Epithelial cell of prostate (primary cell): ENCODE measurements around the gene SMYD3.

Experiments used
- DNase-seq: peaks from one replicate; pipeline ENCODE4 v3.0.0-alpha.2; 2011; ENCODE audit warnings: low read depth, low spot score
- H3K27ac ChIP-seq: fragments of 450-650 bp; 2 replicates; pipeline ENCODE4 v1.5.1; 2017; ENCODE audit warnings: mild to moderate bottlenecking

SMYD3 gene

GRCh38 chr1:245807954-245808719 lies 698.9 kb downstream of the SMYD3 start:
- no peak overlapping the region for H3K27ac ChIP-seq
- no peak for DNase-seq

GRCh38 chr1:245807306-245807705 lies 699.8 kb downstream of the SMYD3 start:
- no peak overlapping the region for H3K27ac ChIP-seq
- DNase-seq = no peak

- H3K27ac ChIP-seq = no peak overlapping the region
- DNase-seq = no peak
Observed at GRCh38 chr1:245805532-245805931, 701.5 kb downstream of the SMYD3 start.

GRCh38 chr1:245804696-245805095 lies 702.4 kb downstream of the SMYD3 start:
- DNase-seq = no peak
- H3K27ac ChIP-seq = no peak overlapping the region

GRCh38 chr1:245803666-245804037 lies 703.4 kb downstream of the SMYD3 start:
- no peak for DNase-seq
- no peak overlapping the region for H3K27ac ChIP-seq

GRCh38 chr1:245802941-245803665 lies 704.0 kb downstream of the SMYD3 start:
- no peak overlapping the region for H3K27ac ChIP-seq
- no peak for DNase-seq

GRCh38 chr1:245800901-245801605 lies 706.0 kb downstream of the SMYD3 start:
- no peak overlapping the region for H3K27ac ChIP-seq
- no peak for DNase-seq

- H3K27ac ChIP-seq = no peak overlapping the region
- no peak for DNase-seq
Observed at GRCh38 chr1:245798349-245798711, 708.7 kb downstream of the SMYD3 start.

GRCh38 chr1:245797592-245798348 lies 709.3 kb downstream of the SMYD3 start:
- no peak overlapping the region for H3K27ac ChIP-seq
- no peak for DNase-seq

GRCh38 chr1:245791410-245792312 lies 715.4 kb downstream of the SMYD3 start:
- no peak for DNase-seq
- H3K27ac ChIP-seq = no peak overlapping the region

- DNase-seq = no peak
- H3K27ac ChIP-seq = no peak overlapping the region
Observed at GRCh38 chr1:245790441-245790840, 716.6 kb downstream of the SMYD3 start.

GRCh38 chr1:245788886-245789285 lies 718.2 kb downstream of the SMYD3 start:
- no peak for DNase-seq
- H3K27ac ChIP-seq = peak overlapping the region; percentile 77

- H3K27ac ChIP-seq = peak overlapping the region; percentile 77
- DNase-seq = peak; percentile 54
Observed at GRCh38 chr1:245788269-245788668, 718.8 kb downstream of the SMYD3 start.

GRCh38 chr1:245786948-245787347 lies 720.1 kb downstream of the SMYD3 start:
- no peak overlapping the region for H3K27ac ChIP-seq
- no peak for DNase-seq

- H3K27ac ChIP-seq = no peak overlapping the region
- DNase-seq = no peak
Observed at GRCh38 chr1:245779797-245780755, 727.0 kb downstream of the SMYD3 start.

GRCh38 chr1:245777752-245778151 lies 729.3 kb downstream of the SMYD3 start:
- no peak for DNase-seq
- no peak overlapping the region for H3K27ac ChIP-seq

GRCh38 chr1:245776694-245777332 lies 730.3 kb downstream of the SMYD3 start:
- H3K27ac ChIP-seq = no peak overlapping the region
- no peak for DNase-seq

GRCh38 chr1:245776139-245776538 lies 730.9 kb downstream of the SMYD3 start:
- DNase-seq = no peak
- no peak overlapping the region for H3K27ac ChIP-seq
